Suprapubic skin (tissue), 4 donors: ENCODE data around the gene ANKS1A. TPM values are rescaled to one million over a fixed set of nuclear protein-coding genes. Genes with fewer than 3 reads are reported as not detected.

Experiments
- DNase-seq, 2 donors: peaks; one replicate each; pipeline ENCODE4 v3.0.0-alpha.2; 2019; ENCODE audit warnings: low spot score in 2 of 2
- H3K27ac ChIP-seq: fragments of 200-600 bp; sonication (generic); one replicate; pipeline ENCODE4 v1.5.1; 2019
- H3K27me3 ChIP-seq: fragments of 200-600 bp; sonication (generic); one replicate; pipeline ENCODE4 v1.5.1; 2019
- H3K36me3 ChIP-seq: fragments of 200-600 bp; sonication (generic); one replicate; pipeline ENCODE4 v1.5.1; 2019
- H3K4me1 ChIP-seq: fragments of 200-600 bp; sonication (generic); one replicate; pipeline ENCODE4 v1.5.1; 2019
- H3K4me3 ChIP-seq: fragments of 200-600 bp; sonication (generic); one replicate; pipeline ENCODE4 v1.5.1; 2019; ENCODE audit warnings: mild to moderate bottlenecking
- H3K9me3 ChIP-seq: fragments of 200-600 bp; sonication (generic); one replicate; pipeline ENCODE4 v1.5.1; 2019
- EP300 ChIP-seq: sonication (generic); formaldehyde crosslinking; IDR thresholded peaks from one replicate; pipeline ENCODE4 v1.6.1; 2017; ENCODE audit warnings: antibody characterized with exemption
- POLR2A ChIP-seq, 2 donors: fragments of 450-650 bp; IDR thresholded peaks; one replicate each; pipeline ENCODE4 v1.6.1; 2017; ENCODE audit warnings: antibody characterized with exemption in 2 of 2, mild to moderate bottlenecking in 2 of 2, moderate library complexity in 2 of 2
- POLR2AphosphoS5 ChIP-seq, 3 donors: sonication (generic); formaldehyde crosslinking; IDR thresholded peaks; one replicate each; pipeline ENCODE4 v1.6.1; 2017; ENCODE audit warnings: antibody characterized with exemption in 3 of 3
- WGBS: methylation state at CpG from one replicate; pipeline ENCODE4 v1.1.5; 2018; 5-methylcytosine and 5-hydroxymethylcytosine counted together
- total RNA-seq, 4 donors: library from RNA; depleted of rRNA; stranded (reverse); fragments of >200 nt; gene quantifications; one replicate each; pipeline ENCODE4 v1.1.0, GENCODE V29; 2016
- TF ChIP-seq, protein P1 (sequence below), 2 donors: fragments of 200-600 bp in 1 of 2; fragments of 450-650 bp in 1 of 2; sonication (generic) in 1 of 2; IDR thresholded peaks; one replicate each; pipeline ENCODE4 v1.5.1; 2016 to 2019; ENCODE audit warnings: antibody characterized with exemption in 2 of 2, mild to moderate bottlenecking in 1 of 2, moderate library complexity in 1 of 2

ANKS1A gene
- total RNA-seq, 4 donors from 2014 or later, result 24.7 to 34.6 (median 30.5) TPM

DNA sequence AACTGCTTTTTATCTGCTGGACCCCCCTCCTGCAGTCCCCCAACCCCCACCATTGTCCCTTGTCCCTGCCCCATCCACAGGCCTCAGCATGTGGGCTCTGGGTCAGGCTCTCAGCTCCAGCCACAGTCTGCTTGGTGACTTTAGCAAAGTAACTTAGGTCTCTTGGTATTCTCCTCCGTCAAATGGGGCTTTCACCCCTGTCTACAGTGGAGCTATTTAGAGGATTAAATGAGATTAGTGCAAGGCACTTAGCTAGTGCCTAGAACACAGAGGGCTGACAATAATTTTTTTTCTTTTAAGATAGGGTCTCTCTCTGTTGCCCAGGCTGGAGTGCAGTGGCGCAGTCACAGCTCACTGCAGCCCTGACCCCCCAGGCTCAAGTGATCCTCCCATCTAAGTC is 180.2 kb downstream of the ANKS1A start:
- Histone ChIP-seq H3K27ac (no peak overlapping the region), H3K9me3 (no peaks in the 10 kb centered on the region), H3K4me1 (peaks cover 8% of the 10 kb centered on the region), H3K27me3 (no peaks in the 10 kb centered on the region), H3K4me3 (no peak overlapping the region), H3K36me3 (peaks cover 33% of the 10 kb centered on the region)
- no peak for DNase-seq
- TF ChIP-seq POLR2A (IDR thresholded peaks at IDR 0.05), result no peak
- TF ChIP-seq, protein P1, sequence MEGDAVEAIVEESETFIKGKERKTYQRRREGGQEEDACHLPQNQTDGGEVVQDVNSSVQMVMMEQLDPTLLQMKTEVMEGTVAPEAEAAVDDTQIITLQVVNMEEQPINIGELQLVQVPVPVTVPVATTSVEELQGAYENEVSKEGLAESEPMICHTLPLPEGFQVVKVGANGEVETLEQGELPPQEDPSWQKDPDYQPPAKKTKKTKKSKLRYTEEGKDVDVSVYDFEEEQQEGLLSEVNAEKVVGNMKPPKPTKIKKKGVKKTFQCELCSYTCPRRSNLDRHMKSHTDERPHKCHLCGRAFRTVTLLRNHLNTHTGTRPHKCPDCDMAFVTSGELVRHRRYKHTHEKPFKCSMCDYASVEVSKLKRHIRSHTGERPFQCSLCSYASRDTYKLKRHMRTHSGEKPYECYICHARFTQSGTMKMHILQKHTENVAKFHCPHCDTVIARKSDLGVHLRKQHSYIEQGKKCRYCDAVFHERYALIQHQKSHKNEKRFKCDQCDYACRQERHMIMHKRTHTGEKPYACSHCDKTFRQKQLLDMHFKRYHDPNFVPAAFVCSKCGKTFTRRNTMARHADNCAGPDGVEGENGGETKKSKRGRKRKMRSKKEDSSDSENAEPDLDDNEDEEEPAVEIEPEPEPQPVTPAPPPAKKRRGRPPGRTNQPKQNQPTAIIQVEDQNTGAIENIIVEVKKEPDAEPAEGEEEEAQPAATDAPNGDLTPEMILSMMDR (IDR thresholded peaks at IDR 0.05), result no peak
- 96% methylated on average over 2 of the region's 2 CpGs for WGBS

DNA sequence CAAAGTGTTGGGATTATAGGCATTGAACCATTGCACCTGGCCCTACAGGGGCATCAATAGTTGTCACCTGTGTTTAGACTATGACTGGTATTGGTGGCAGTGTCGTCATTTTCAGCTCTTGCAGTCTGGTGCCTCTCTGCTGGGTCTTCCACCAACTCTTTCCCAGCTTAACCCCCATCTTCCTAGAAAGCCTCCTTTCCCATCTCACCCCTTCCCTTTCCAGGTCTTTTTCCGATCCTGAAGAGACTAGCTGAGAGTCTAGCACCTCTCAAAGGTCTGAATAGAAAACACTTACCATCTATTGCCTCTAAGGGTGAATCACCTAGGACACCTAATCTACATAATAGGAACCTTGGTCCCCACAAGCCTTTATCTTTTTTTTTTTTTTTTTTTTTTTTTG is 181.1 kb downstream of the ANKS1A start:
- H3K9me3 ChIP-seq, result no peaks in the 10 kb centered on the region
- no peak overlapping the region for H3K27ac ChIP-seq
- no peak for TF ChIP-seq POLR2A (IDR thresholded peaks at IDR 0.05)
- TF ChIP-seq EP300, result no peak
- TF ChIP-seq, protein P1 (IDR thresholded peaks at IDR 0.05), result no peak
- no peak for TF ChIP-seq POLR2AphosphoS5 (IDR thresholded peaks at IDR 0.05)
- 94% methylated on average over 2 of the region's 2 CpGs for WGBS
- H3K4me1 ChIP-seq, result peaks cover 8% of the 10 kb centered on the region
- H3K36me3 ChIP-seq, result peaks cover 31% of the 10 kb centered on the region
- H3K27me3 ChIP-seq, result no peaks in the 10 kb centered on the region
- no peak overlapping the region for H3K4me3 ChIP-seq
- DNase-seq, result no peak

DNA sequence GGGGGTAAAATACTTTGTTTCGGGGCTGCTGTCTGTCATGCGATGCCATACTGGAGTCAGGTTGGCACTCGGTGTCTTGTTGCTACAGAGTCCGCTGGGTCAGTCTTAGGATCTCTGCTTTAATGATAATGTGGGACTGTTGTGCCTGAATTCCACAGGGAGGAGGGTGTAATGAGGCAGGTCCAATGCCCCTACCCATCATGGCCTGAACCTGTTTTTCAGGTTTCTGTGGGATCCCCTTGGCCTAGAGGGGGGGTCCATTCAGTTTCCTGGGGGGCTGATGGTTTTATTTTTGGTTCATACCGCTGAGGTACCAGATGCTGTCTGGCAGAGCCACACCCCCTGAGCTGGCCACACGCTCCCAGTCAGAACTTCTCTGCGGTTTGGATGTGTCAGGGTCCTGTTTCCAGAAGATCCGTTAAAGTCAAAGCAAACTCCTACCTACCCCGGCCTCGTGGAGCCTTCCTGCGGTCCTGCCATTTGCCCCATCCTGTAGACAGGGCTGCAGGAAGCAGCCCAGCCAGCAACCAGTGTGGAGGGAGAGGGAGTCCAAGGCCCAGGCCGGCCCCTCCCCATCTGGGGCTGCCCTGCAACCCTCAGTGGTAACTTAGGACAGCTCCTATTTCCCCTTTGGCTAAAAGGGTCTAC is 182.4 kb downstream of the ANKS1A start:
- Histone ChIP-seq H3K9me3 (no peaks in the 10 kb centered on the region), H3K36me3 (peaks cover 22% of the 10 kb centered on the region), H3K27ac (no peak overlapping the region), H3K4me3 (no peak overlapping the region), H3K4me1 (peaks cover 13% of the 10 kb centered on the region), H3K27me3 (no peaks in the 10 kb centered on the region)
- TF ChIP-seq POLR2AphosphoS5 (IDR thresholded peaks at IDR 0.05) (no peak), POLR2A (IDR thresholded peaks at IDR 0.05) (no peak), EP300 (no peak)
- TF ChIP-seq, protein P1 (IDR thresholded peaks at IDR 0.05), result no peak
- no peak for DNase-seq
- WGBS, result 72% methylated on average over 7 of the region's 12 CpGs

DNA sequence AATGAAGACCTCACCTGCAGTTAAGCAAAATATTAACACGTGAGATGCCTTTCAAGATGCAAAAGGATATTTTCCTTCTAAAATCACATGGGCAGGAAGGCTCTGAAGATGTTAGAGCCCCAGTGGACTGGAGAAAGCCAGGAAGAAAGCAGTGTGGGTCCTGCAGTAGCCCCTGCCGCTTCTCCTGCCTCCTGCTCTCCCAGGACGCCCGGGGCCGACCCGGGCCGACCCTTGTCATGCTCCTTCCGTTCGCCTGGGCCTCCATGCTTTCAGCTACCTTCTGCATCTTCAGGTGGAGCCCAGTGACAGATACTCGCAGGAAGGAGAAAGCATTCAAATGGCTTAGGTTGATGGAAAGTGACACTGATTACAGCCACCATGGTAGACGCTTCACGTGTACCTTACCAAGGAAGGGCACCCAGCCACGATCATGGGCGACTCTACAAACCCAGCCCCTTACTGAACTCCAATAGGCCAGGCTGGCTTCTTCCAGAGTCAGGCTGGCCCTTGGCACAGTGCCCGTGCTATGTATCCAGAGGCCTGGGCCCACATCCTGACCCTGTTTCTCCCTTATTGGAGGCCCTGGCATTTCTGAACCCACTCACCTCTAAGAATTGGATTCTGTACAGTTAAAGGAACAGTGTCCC is 183.1 kb downstream of the ANKS1A start:
- H3K4me3 ChIP-seq, result no peak overlapping the region
- H3K27me3 ChIP-seq, result no peaks in the 10 kb centered on the region
- no peak for TF ChIP-seq EP300
- TF ChIP-seq POLR2AphosphoS5 (IDR thresholded peaks at IDR 0.05), result no peak
- TF ChIP-seq, protein P1 (IDR thresholded peaks at IDR 0.05), result no peak
- no peak for TF ChIP-seq POLR2A (IDR thresholded peaks at IDR 0.05)
- peaks cover 16% of the 10 kb centered on the region for H3K4me1 ChIP-seq
- DNase-seq, result no peak
- H3K9me3 ChIP-seq, result no peaks in the 10 kb centered on the region
- 71% methylated on average over 15 of the region's 15 CpGs for WGBS
- H3K36me3 ChIP-seq, result peaks cover 26% of the 10 kb centered on the region
- H3K27ac ChIP-seq, result no peak overlapping the region

DNA sequence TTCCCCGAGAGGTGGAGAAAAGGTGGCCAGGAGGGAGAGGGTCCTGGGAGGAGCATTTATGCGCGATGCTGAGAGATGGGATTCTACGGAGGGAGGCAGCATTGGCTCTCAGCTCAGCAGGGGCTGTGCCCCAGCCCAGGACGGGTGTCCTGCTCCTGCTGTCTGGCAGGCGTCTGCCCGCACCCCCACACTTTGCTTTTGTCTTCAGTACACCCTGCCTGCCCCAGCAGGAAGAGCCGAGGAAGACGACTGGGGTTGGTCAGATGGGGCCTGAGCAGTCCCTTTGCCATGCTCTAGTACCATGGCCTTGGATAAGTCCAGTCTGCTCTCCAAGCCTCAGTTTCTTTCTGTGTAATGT is 183.6 kb downstream of the ANKS1A start:
- Histone ChIP-seq H3K27ac (no peak overlapping the region), H3K4me1 (peaks cover 21% of the 10 kb centered on the region), H3K36me3 (peaks cover 31% of the 10 kb centered on the region), H3K4me3 (no peak overlapping the region), H3K27me3 (no peaks in the 10 kb centered on the region), H3K9me3 (no peaks in the 10 kb centered on the region)
- DNase-seq, result no peak
- 94% methylated on average over 8 of the region's 9 CpGs for WGBS
- TF ChIP-seq, protein P1 (IDR thresholded peaks at IDR 0.05), result no peak
- TF ChIP-seq EP300 (no peak), POLR2A (IDR thresholded peaks at IDR 0.05) (no peak), POLR2AphosphoS5 (IDR thresholded peaks at IDR 0.05) (no peak)
